Uterus (tissue), 4 donors: ENCODE results near the gene SYNJ2. TPM values are rescaled to one million over a fixed set of nuclear protein-coding genes. Genes with fewer than 3 reads are reported as not detected.

Source experiments
- DNase-seq, 2 donors: peaks; one replicate each; pipeline ENCODE4 v3.0.0-alpha.2; 2019 to 2020
- H3K27ac ChIP-seq, 2 donors: fragments of 200-600 bp; sonication (generic); 1 replicate in 1 of 2; 2 replicates in 1 of 2; pipeline ENCODE4 v1.5.1; 2016 to 2018
- H3K27me3 ChIP-seq, 2 donors: fragments of 200-600 bp; sonication (generic); one replicate each; pipeline ENCODE4 v1.5.1; 2018 to 2019; ENCODE audit warnings: control low read depth in 1 of 2
- H3K36me3 ChIP-seq, 2 donors: fragments of 200-600 bp; sonication (generic); one replicate each; pipeline ENCODE4 v1.5.1; 2019; ENCODE audit warnings: control low read depth in 1 of 2
- H3K4me1 ChIP-seq, 2 donors: fragments of 200-600 bp; sonication (generic); one replicate each; pipeline ENCODE4 v1.5.1; 2018 to 2019; ENCODE audit warnings: control low read depth in 1 of 2
- H3K4me3 ChIP-seq, 2 donors: fragments of 200-600 bp; sonication (generic); 1 replicate in 1 of 2; 2 replicates in 1 of 2; pipeline ENCODE4 v1.5.1; 2018 to 2019; ENCODE audit warnings: mild to moderate bottlenecking in 1 of 2
- H3K9me3 ChIP-seq, 2 donors: fragments of 200-600 bp; sonication (generic); one replicate each; pipeline ENCODE4 v1.5.1; 2019; ENCODE audit warnings: control low read depth in 1 of 2
- CTCF ChIP-seq, 4 experiments: fragments of 200-600 bp in 2 of 4; fragments of 450-650 bp in 2 of 4; sonication (generic) in 2 of 4; IDR thresholded peaks; one replicate each; pipeline ENCODE4 v1.5.1; 2016 to 2019; ENCODE audit warnings: antibody characterized with exemption in 4 of 4, mild to moderate bottlenecking in 2 of 4, moderate library complexity in 1 of 4
- POLR2A ChIP-seq, 2 donors: fragments of 450-650 bp; IDR thresholded peaks; one replicate each; pipeline ENCODE4 v1.6.1; 2016; ENCODE audit warnings: antibody characterized with exemption in 2 of 2, mild to moderate bottlenecking in 1 of 2, moderate library complexity in 1 of 2
- intact Hi-C: fragments of 100-400 bp; cut with DNase I; formaldehyde crosslinking; loops from one replicate; pipeline ENCODE4 v1.15.1; 2023; ENCODE audit warnings: low total_unique reads
- total RNA-seq, 4 donors: library from RNA; depleted of rRNA in 3 of 4; stranded (reverse); fragments of >200 nt in 3 of 4; gene quantifications; one replicate each; pipeline versions ENCODE4 v1.1.0 to v1.2.4, GENCODE V29; 2014 to 2023
- donor health status: DM: yes; HTN: yes; CAD: no.

The SYNJ2 gene
- total RNA-seq, 4 donors from 2014 or later: 9.5 to 32.2 (median 13.5) TPM

GRCh38 chr6:158092806-158093205, 111.1 kb downstream of the SYNJ2 start:
- H3K4me3 ChIP-seq: no peak overlapping the region
- TF ChIP-seq CTCF (IDR thresholded peaks at IDR 0.05) (no peak), POLR2A (IDR thresholded peaks at IDR 0.05) (no peak)
- no peaks in the 10 kb centered on the region for H3K4me1 ChIP-seq
- no peak overlapping the region for H3K27ac ChIP-seq
- intact Hi-C loops: no loop called here
- no peaks in the 10 kb centered on the region for H3K27me3 ChIP-seq
- no peak for DNase-seq
- no peaks in the 10 kb centered on the region for H3K36me3 ChIP-seq
- no peaks in the 10 kb centered on the region for H3K9me3 ChIP-seq

- no peaks in the 10 kb centered on the region for H3K36me3 ChIP-seq
- no peak for DNase-seq
- intact Hi-C loops: no loop called here
Measured at GRCh38 chr6:158095031-158095430, 113.4 kb downstream of the SYNJ2 start.

GRCh38 chr6:158095671-158096070, 114.0 kb downstream of the SYNJ2 start:
- Histone ChIP-seq H3K27ac (no peak overlapping the region), H3K36me3 (no peaks in the 10 kb centered on the region), H3K4me1 (no peaks in the 10 kb centered on the region), H3K9me3 (no peaks in the 10 kb centered on the region), H3K27me3 (no peaks in the 10 kb centered on the region), H3K4me3 (no peak overlapping the region)
- intact Hi-C loops: no loop called here
- no peak for DNase-seq
- TF ChIP-seq CTCF (IDR thresholded peaks at IDR 0.05): no peak
- no peak for TF ChIP-seq POLR2A (IDR thresholded peaks at IDR 0.05)

More at GRCh38 chr6:158095031-158095430, 113.4 kb downstream of the SYNJ2 start:
- no peaks in the 10 kb centered on the region for H3K9me3 ChIP-seq
- TF ChIP-seq POLR2A (IDR thresholded peaks at IDR 0.05) (no peak), CTCF (IDR thresholded peaks at IDR 0.05) (no peak)
- no peaks in the 10 kb centered on the region for H3K4me1 ChIP-seq
- no peak overlapping the region for H3K27ac ChIP-seq
- H3K4me3 ChIP-seq: no peak overlapping the region
- no peaks in the 10 kb centered on the region for H3K27me3 ChIP-seq

- intact Hi-C loops: no loop called here
- H3K27me3 ChIP-seq: no peaks in the 10 kb centered on the region
- H3K36me3 ChIP-seq: no peaks in the 10 kb centered on the region
- H3K9me3 ChIP-seq: no peaks in the 10 kb centered on the region
- TF ChIP-seq POLR2A (IDR thresholded peaks at IDR 0.05) (no peak), CTCF (IDR thresholded peaks at IDR 0.05) (no peak)
- DNase-seq: no peak
- no peak overlapping the region for H3K27ac ChIP-seq
- H3K4me3 ChIP-seq: no peak overlapping the region
- no peaks in the 10 kb centered on the region for H3K4me1 ChIP-seq
Measured at GRCh38 chr6:158103228-158103627, 121.6 kb downstream of the SYNJ2 start.

- TF ChIP-seq CTCF (IDR thresholded peaks at IDR 0.05) (no peak), POLR2A (IDR thresholded peaks at IDR 0.05) (no peak)
- H3K4me3 ChIP-seq: no peak overlapping the region
- intact Hi-C loops: no loop called here
Measured at GRCh38 chr6:158104696-158105095, 123.0 kb downstream of the SYNJ2 start.

More at GRCh38 chr6:158104696-158105095, 123.0 kb downstream of the SYNJ2 start:
- no peak overlapping the region for H3K27ac ChIP-seq
- H3K36me3 ChIP-seq: no peaks in the 10 kb centered on the region
- DNase-seq: no peak
- H3K9me3 ChIP-seq: no peaks in the 10 kb centered on the region
- no peaks in the 10 kb centered on the region for H3K4me1 ChIP-seq
- no peaks in the 10 kb centered on the region for H3K27me3 ChIP-seq
